ENCODE data around the gene BCL11A. TPM values are rescaled to one million over a fixed set of nuclear protein-coding genes. Genes with fewer than 3 reads are reported as not detected.

Gene BCL11A
- total RNA-seq, 1 donor from 2014 or later, result 4.4 TPM

DNA sequence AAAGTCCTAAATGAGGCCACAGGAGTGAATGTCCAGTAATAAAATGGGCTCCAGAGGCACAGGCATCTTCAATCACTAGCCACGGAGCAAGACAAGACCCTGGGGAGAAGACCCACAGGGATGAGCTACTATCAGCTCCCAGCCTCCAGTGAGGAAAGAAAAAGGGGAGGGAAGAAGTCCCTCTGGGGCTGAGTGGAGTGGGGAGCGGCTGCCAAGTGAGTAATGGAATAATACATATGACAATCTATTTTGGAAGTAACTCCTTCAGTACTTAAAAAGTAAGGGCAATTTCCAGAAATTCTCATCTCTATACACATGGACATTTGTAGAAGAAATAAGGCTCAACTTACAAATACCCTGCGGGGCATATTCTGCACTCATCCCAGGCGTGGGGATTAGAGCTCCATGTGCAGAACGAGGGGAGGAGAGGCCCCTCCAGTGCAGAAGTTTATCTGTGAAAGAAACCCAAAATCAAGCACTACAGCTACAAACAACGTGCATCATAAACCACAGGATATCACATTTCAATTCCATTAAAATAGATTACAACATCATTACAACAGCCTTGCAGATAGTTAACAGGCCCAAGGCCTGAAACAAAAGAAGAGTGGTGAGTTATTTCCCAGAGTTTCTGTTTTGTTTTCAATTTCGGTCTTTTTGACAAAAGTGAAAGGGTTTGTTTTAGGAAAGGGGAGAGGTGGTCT is 84.9 kb downstream of the BCL11A start:
- H3K4me3 ChIP-seq (ENCODE audit: low read depth, low read length), result no peak overlapping the region
- TF ChIP-seq, protein P1, sequence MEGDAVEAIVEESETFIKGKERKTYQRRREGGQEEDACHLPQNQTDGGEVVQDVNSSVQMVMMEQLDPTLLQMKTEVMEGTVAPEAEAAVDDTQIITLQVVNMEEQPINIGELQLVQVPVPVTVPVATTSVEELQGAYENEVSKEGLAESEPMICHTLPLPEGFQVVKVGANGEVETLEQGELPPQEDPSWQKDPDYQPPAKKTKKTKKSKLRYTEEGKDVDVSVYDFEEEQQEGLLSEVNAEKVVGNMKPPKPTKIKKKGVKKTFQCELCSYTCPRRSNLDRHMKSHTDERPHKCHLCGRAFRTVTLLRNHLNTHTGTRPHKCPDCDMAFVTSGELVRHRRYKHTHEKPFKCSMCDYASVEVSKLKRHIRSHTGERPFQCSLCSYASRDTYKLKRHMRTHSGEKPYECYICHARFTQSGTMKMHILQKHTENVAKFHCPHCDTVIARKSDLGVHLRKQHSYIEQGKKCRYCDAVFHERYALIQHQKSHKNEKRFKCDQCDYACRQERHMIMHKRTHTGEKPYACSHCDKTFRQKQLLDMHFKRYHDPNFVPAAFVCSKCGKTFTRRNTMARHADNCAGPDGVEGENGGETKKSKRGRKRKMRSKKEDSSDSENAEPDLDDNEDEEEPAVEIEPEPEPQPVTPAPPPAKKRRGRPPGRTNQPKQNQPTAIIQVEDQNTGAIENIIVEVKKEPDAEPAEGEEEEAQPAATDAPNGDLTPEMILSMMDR (conservative IDR thresholded peaks at IDR 0.05; ENCODE audit: low read depth, low read length), result no peak
- DNase-seq (ENCODE audit: low read depth), result no peak

GRCh38 chr2:60466161-60466702 is 87.2 kb downstream of the BCL11A start:
- no peak overlapping the region for H3K4me3 ChIP-seq (ENCODE audit: low read depth, low read length)
- no peak for DNase-seq (ENCODE audit: low read depth)
- TF ChIP-seq, protein P1 (conservative IDR thresholded peaks at IDR 0.05; ENCODE audit: low read depth, low read length), result no peak

DNA sequence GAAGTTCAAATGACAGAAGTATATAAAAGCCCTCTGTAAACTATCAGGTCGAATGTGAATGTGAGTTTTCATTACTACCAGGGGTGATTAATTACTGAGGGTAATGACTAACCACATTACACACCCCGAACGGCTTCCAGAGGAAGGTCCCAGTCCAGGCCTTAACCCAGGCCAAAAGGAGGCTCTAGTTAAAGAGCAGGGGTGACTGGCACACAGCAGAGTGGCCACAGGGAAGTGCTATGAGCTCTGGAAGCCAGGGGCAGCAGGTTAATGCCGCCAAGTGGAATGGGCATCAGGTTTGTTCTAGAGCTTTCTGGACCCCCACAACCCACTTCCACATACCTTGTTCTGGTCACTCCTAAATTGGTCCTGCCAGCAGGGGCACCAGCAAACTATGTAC is 87.7 kb downstream of the BCL11A start:
- H3K4me3 ChIP-seq (ENCODE audit: low read depth, low read length), result no peak overlapping the region
- DNase-seq (ENCODE audit: low read depth), result no peak
- TF ChIP-seq, protein P1 (conservative IDR thresholded peaks at IDR 0.05; ENCODE audit: low read depth, low read length), result no peak

GRCh38 chr2:60463249-60463648 is 90.2 kb downstream of the BCL11A start:
- DNase-seq (ENCODE audit: low read depth), result no peak
- no peak overlapping the region for H3K4me3 ChIP-seq (ENCODE audit: low read depth, low read length)
- TF ChIP-seq, protein P1 (conservative IDR thresholded peaks at IDR 0.05; ENCODE audit: low read depth, low read length), result no peak

DNA sequence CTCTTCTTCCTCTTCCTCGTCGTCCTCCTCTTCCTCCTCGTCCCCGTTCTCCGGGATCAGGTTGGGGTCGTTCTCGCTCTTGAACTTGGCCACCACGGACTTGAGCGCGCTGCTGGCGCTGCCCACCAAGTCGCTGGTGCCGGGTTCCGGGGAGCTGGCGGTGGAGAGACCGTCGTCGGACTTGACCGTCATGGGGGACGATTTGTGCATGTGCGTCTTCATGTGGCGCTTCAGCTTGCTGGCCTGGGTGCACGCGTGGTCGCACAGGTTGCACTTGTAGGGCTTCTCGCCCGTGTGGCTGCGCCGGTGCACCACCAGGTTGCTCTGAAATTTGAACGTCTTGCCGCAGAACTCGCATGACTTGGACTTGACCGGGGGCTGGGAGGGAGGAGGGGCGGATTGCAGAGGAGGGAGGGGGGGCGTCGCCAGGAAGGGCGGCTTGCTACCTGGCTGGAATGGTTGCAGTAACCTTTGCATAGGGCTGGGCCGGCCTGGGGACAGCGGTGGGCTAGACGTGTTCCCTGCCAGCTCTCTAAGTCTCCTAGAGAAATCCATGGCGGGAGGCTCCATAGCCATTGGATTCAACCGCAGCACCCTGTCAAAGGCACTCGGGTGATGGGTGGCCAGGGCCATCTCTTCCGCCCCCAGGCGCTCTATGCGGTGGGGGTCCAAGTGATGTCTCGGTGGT is 91.9 kb downstream of the BCL11A start:
- no peak overlapping the region for H3K4me3 ChIP-seq (ENCODE audit: low read depth, low read length)
- no peak for DNase-seq (ENCODE audit: low read depth)
- TF ChIP-seq, protein P1 (conservative IDR thresholded peaks at IDR 0.05; ENCODE audit: low read depth, low read length), result no peak

GRCh38 chr2:60460577-60461420 is 92.7 kb downstream of the BCL11A start:
- no peak overlapping the region for H3K4me3 ChIP-seq (ENCODE audit: low read depth, low read length)
- TF ChIP-seq, protein P1 (conservative IDR thresholded peaks at IDR 0.05; ENCODE audit: low read depth, low read length), result no peak
- DNase-seq (ENCODE audit: low read depth), result no peak

All from epithelial cell of proximal tubule (primary cell).